Fibroblast of villous mesenchyme (primary cell): ENCODE results near the gene PER1. TPM values are rescaled to one million over a fixed set of nuclear protein-coding genes. Genes with fewer than 3 reads are reported as not detected.

Experiments
- DNase-seq: peaks from one replicate; pipeline ENCODE4 v3.0.0-alpha.2; 2010; ENCODE audit warnings: low read depth
- H3K4me3 ChIP-seq: 2 replicates; pipeline ENCODE4 v1.5.1; 2011; ENCODE audit warnings: low read depth, mild to moderate bottlenecking, low read length
- CTCF ChIP-seq: IDR thresholded peaks from 2 replicates; pipeline ENCODE4 v1.5.1; 2012; ENCODE audit warnings: low read depth, mild to moderate bottlenecking, low read length; ENCODE audit not compliant: insufficient read depth
- total RNA-seq: library from RNA; depleted of rRNA; stranded (reverse); fragments of >200 nt; gene quantifications from 2 replicates; pipeline ENCODE4 v1.2.3, GENCODE V29; 2012

PER1 gene
- total RNA-seq, 1 donor, result 12.5 TPM

GRCh38 chr17:8101721-8102120 lies 50.5 kb downstream of the PER1 start:
- no peak for DNase-seq
- H3K4me3 ChIP-seq, result no peak overlapping the region
- no peak for TF ChIP-seq CTCF

- no peak for TF ChIP-seq CTCF
- DNase-seq, result no peak
- no peak overlapping the region for H3K4me3 ChIP-seq
These were observed 51.4 kb downstream of the PER1 start for GRCh38 chr17:8100763-8101162.

- DNase-seq, result no peak
- H3K4me3 ChIP-seq, result no peak overlapping the region
- TF ChIP-seq CTCF, result no peak
These were observed 52.1 kb downstream of the PER1 start for GRCh38 chr17:8100111-8100510.

DNA sequence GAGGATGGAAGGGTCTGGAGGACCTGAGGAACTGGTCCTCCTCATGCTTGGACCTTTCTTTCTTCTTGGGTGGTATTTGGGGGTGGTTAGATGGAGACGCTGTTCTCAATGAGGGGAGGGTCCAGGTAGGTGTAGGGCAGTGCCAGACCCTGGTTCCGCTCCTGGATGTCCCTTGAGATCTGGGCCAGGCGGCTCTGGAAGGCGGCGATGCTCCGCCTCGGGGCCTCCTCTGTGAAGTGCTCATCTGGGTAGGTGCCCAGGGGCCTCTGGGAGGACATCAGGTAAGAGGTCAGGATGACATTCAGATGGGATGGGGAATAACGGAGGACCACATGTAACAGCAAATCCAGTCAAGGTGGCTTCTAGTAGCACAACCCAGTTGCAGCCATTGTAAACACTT lies 55.7 kb downstream of the PER1 start:
- no peak overlapping the region for H3K4me3 ChIP-seq
- no peak for TF ChIP-seq CTCF
- no peak for DNase-seq

GRCh38 chr17:8095361-8095760 lies 56.8 kb downstream of the PER1 start:
- no peak for TF ChIP-seq CTCF
- DNase-seq, result no peak
- no peak overlapping the region for H3K4me3 ChIP-seq

DNA sequence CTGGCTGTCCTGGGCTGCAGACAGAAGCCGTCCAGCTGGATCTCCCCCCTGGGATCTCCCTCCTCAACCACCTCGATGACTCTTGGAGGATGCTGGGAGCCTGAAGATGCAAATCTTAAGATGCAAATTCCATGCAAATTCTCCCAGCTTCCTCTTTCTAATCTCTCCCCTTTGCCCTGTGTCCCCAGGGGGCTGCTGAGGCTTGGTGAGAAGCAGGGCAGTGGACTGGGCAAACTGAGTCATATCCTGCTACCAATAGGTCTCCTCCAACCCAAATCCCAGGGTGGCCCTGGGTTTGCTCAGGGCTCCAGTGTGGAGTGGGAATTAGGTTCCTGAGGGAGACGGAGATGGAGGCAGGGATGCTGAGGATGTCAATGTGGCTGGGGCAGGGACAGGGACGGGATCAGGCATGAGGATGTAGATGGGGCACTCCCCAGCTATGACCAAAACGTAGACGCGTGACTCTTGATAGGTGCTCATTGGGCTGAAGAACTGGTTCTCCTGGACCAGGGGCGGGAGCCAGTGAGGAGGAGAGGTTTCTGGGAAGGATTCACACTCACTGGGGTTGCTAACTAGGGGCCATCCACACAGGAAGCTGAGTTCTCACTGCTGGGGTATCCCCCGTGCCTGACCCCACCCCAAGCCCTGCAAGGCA lies 61.0 kb downstream of the PER1 start:
- DNase-seq, result no peak
- no peak for TF ChIP-seq CTCF
- no peak overlapping the region for H3K4me3 ChIP-seq

Other genes starting within 250 kb of the PER1 start
- 2.2 and 4.2 TPM in 2 replicates for gene RNF227, start 236.1 kb downstream of the PER1 start, total RNA-seq
- gene KCNAB3, start 222.5 kb downstream of the PER1 start, total RNA-seq, result 1.3 and 1.7 TPM in 2 replicates
- gene TRAPPC1, start 220.5 kb downstream of the PER1 start, total RNA-seq, result 42.7 and 47.4 TPM in 2 replicates
- 21.3 and 25.5 TPM in 2 replicates for gene CNTROB, start 220.2 kb downstream of the PER1 start, total RNA-seq
- under 0.01 TPM in 1 of 2 replicates, not detected in the other for gene GUCY2D, start 149.8 kb downstream of the PER1 start, total RNA-seq
- not detected in 2 replicates for gene ALOX15B, start 113.3 kb downstream of the PER1 start, total RNA-seq
- gene ALOX12B, start 64.7 kb downstream of the PER1 start, total RNA-seq, result not detected in 2 replicates
- gene ALOXE3, start 33.9 kb downstream of the PER1 start, total RNA-seq, result not detected in 2 replicates
- not detected in 2 replicates for gene HES7, start 28.3 kb downstream of the PER1 start, total RNA-seq
- gene VAMP2, start 10.5 kb upstream of the PER1 start, total RNA-seq, result 5.6 and 6.1 TPM in 2 replicates
- 15.5 and 23.7 TPM in 2 replicates for gene TMEM107, start 24.0 kb upstream of the PER1 start, total RNA-seq
- 6.0 and 8.4 TPM in 2 replicates for gene BORCS6, start 37.8 kb upstream of the PER1 start, total RNA-seq
- 12.9 and 19.0 TPM in 2 replicates for gene AURKB, start 58.2 kb upstream of the PER1 start, total RNA-seq
- 6.0 and 10.3 TPM in 2 replicates for gene CTC1, start 95.7 kb upstream of the PER1 start, total RNA-seq
- 38.0 and 41.9 TPM in 2 replicates for gene PFAS, start 96.9 kb upstream of the PER1 start, total RNA-seq
- 8.2 and 13.5 TPM in 2 replicates for gene RANGRF, start 136.3 kb upstream of the PER1 start, total RNA-seq
- gene SLC25A35, start 143.0 kb upstream of the PER1 start, total RNA-seq, result 0.86 and 0.97 TPM in 2 replicates
- gene ARHGEF15, start 157.8 kb upstream of the PER1 start, total RNA-seq, result not detected in 2 replicates
- gene ODF4, start 187.4 kb upstream of the PER1 start, total RNA-seq, result not detected in 2 replicates
- 2,045 and 2,110 TPM in 2 replicates for gene RPL26, start 230.8 kb upstream of the PER1 start, total RNA-seq
- gene RNF222, start 245.4 kb upstream of the PER1 start, total RNA-seq, result not detected in 2 replicates